Measurements from ENCODE around the gene SLC2A10.

The SLC2A10 gene

GRCh38 chr20:46742669-46743045, 33.2 kb downstream of the SLC2A10 start:
- Histone ChIP-seq H3K4me2 (ENCODE audit: low read depth, low read length, poor library complexity, severe bottlenecking) (no peak overlapping the region), H3K27ac (ENCODE audit: low read depth, low read length) (no peak overlapping the region), H3K79me2 (ENCODE audit: insufficient read depth, low read length) (no peaks in the 10 kb centered on the region), H2AFZ (ENCODE audit: low read depth, low read length, severe bottlenecking) (no peak overlapping the region), H3K9ac (ENCODE audit: low read length) (no peak overlapping the region), H3K4me3 (ENCODE audit: insufficient read depth, low read length, poor library complexity, severe bottlenecking) (no peak overlapping the region), H3K36me3 (ENCODE audit: low read length) (no peaks in the 10 kb centered on the region), H3K27me3 (ENCODE audit: low read length) (0 out of 2 replicates have a peak, but pooled peaks cover 3% of the 10 kb centered on the region), H3F3A (ENCODE audit: insufficient read depth) (no peaks in the 10 kb centered on the region), H3K9me2 (replicated peaks; ENCODE audit: insufficient read depth, low read length) (no peaks in the 10 kb centered on the region), H3K9me3 (ENCODE audit: insufficient read depth, low read length) (0 out of 2 replicates have a peak, but pooled peaks cover 8% of the 10 kb centered on the region), H4K20me1 (ENCODE audit: low read depth, low read length) (no peaks in the 10 kb centered on the region)
- no peak for TF ChIP-seq EZH2phosphoT487 (conservative IDR thresholded peaks at IDR 0.05; ENCODE audit: low read length)
- TF ChIP-seq CTCF (IDR thresholded peaks at IDR 0.05; ENCODE audit: insufficient read depth, low read length, poor library complexity, severe bottlenecking), result no peak

DNA sequence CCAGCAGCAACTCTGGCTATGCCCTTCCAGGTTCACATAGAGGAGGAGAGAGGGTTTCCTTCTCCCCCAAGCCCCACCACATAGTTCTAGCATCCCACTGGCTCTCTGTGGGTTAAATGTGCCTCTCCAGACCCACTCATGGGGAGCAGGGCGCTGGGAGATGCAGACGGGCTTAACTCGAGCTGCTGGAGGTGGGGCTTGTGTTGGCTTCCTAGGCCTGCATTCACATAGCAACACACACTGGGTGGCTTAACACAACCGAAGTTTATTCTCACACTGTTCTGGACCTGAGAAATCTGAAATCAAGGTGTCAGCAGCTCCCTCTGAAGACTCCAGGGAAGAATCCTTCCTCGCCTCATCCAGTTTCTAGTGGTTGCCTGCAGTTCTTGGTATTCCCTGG, 33.6 kb downstream of the SLC2A10 start:
- H3K27ac ChIP-seq (ENCODE audit: low read depth, low read length), result no peak overlapping the region
- H3K36me3 ChIP-seq (ENCODE audit: low read length), result no peaks in the 10 kb centered on the region
- 0 out of 2 replicates have a peak, but pooled peaks cover 8% of the 10 kb centered on the region for H3K9me3 ChIP-seq (ENCODE audit: insufficient read depth, low read length)
- no peak overlapping the region for H2AFZ ChIP-seq (ENCODE audit: low read depth, low read length, severe bottlenecking)
- no peaks in the 10 kb centered on the region for H3F3A ChIP-seq (ENCODE audit: insufficient read depth)
- TF ChIP-seq EZH2phosphoT487 (conservative IDR thresholded peaks at IDR 0.05; ENCODE audit: low read length), result no peak
- no peak for TF ChIP-seq CTCF (IDR thresholded peaks at IDR 0.05; ENCODE audit: insufficient read depth, low read length, poor library complexity, severe bottlenecking)
- no peak overlapping the region for H3K4me2 ChIP-seq (ENCODE audit: low read depth, low read length, poor library complexity, severe bottlenecking)
- no peak overlapping the region for H3K4me3 ChIP-seq (ENCODE audit: insufficient read depth, low read length, poor library complexity, severe bottlenecking)
- H3K9me2 ChIP-seq (replicated peaks; ENCODE audit: insufficient read depth, low read length), result no peaks in the 10 kb centered on the region
- no peaks in the 10 kb centered on the region for H3K79me2 ChIP-seq (ENCODE audit: insufficient read depth, low read length)
- H3K27me3 ChIP-seq (ENCODE audit: low read length), result 0 out of 2 replicates have a peak, but pooled peaks cover 3% of the 10 kb centered on the region
- no peak overlapping the region for H3K9ac ChIP-seq (ENCODE audit: low read length)
- no peaks in the 10 kb centered on the region for H4K20me1 ChIP-seq (ENCODE audit: low read depth, low read length)

DNA sequence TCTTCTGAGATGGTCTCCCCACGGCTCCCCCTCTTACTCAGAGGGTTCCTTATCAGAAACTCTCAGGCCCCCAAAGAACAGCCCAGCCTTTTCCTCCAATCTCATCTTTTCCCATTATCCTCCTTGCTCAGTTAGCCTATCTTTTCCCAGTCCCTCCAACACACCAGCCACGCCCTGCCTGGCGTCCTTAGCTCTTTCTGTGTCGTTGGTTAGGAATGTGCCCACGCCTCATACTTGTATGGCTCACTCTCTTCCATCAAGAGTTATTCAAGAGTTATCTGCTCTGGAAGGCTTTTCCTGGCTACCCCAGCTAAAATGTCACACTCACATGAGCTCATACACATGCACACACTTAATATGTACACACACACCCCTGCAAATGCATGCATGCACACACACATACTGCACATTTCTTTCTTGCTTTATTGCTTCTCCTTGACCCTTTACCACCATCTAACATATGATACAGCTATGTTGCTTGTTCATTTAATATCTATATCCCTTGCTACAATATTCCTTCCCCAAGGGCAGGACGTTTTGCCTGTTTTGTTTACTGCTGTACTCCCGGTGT, 37.6 kb downstream of the SLC2A10 start:
- H2AFZ ChIP-seq (ENCODE audit: low read depth, low read length, severe bottlenecking), result no peak overlapping the region
- H3K9me3 ChIP-seq (ENCODE audit: insufficient read depth, low read length), result no peaks in the 10 kb centered on the region
- H3K27me3 ChIP-seq (ENCODE audit: low read length), result 0 out of 2 replicates have a peak, but pooled peaks cover 2% of the 10 kb centered on the region
- H3K79me2 ChIP-seq (ENCODE audit: insufficient read depth, low read length), result no peaks in the 10 kb centered on the region
- H3K27ac ChIP-seq (ENCODE audit: low read depth, low read length), result no peak overlapping the region
- no peaks in the 10 kb centered on the region for H3F3A ChIP-seq (ENCODE audit: insufficient read depth)
- no peak overlapping the region for H3K4me2 ChIP-seq (ENCODE audit: low read depth, low read length, poor library complexity, severe bottlenecking)
- TF ChIP-seq EZH2phosphoT487 (conservative IDR thresholded peaks at IDR 0.05; ENCODE audit: low read length) (no peak), CTCF (IDR thresholded peaks at IDR 0.05; ENCODE audit: insufficient read depth, low read length, poor library complexity, severe bottlenecking) (no peak)
- no peaks in the 10 kb centered on the region for H3K9me2 ChIP-seq (replicated peaks; ENCODE audit: insufficient read depth, low read length)
- H4K20me1 ChIP-seq (ENCODE audit: low read depth, low read length), result no peaks in the 10 kb centered on the region
- no peak overlapping the region for H3K9ac ChIP-seq (ENCODE audit: low read length)
- H3K36me3 ChIP-seq (ENCODE audit: low read length), result no peaks in the 10 kb centered on the region
- no peak overlapping the region for H3K4me3 ChIP-seq (ENCODE audit: insufficient read depth, low read length, poor library complexity, severe bottlenecking)
